K562 (cell line): ENCODE measurements around the gene CNNM3. TPM values are rescaled to one million over a fixed set of nuclear protein-coding genes. Genes with fewer than 3 reads are reported as not detected.

Experiments used
- CTCF ChIP-seq, 3 experiments: IDR thresholded peaks in 2 of 3; conservative IDR thresholded peaks in 1 of 3; 2 replicates each; pipeline ENCODE4 v1.5.1; 2011 to 2012; ENCODE audit warnings: low read length in 3 of 3, mild to moderate bottlenecking in 3 of 3, control low read depth in 2 of 3, improper control_type of control experiment in 1 of 3, inconsistent platforms in 1 of 3, low read depth in 1 of 3, mixed read lengths in 1 of 3, moderate library complexity in 1 of 3; ENCODE audit not compliant: insufficient read depth in 2 of 3
- DEAF1 ChIP-seq: fragments of 450-650 bp; formaldehyde crosslinking; IDR thresholded peaks from 2 replicates; pipeline ENCODE4 v1.4.0; 2020; ENCODE audit warnings: mild to moderate bottlenecking, moderate library complexity
- E2F8 ChIP-seq: fragments of 450-650 bp; IDR thresholded peaks from 2 replicates; pipeline ENCODE4 v1.7.1; 2018; ENCODE audit warnings: mild to moderate bottlenecking, low read depth; ENCODE audit not compliant: partially characterized antibody
- ELF4 ChIP-seq: fragments of 450-650 bp; formaldehyde crosslinking; IDR thresholded peaks from 2 replicates; pipeline ENCODE4 v1.4.0; 2022; ENCODE audit warnings: missing genetic modification characterization
- HSF4 ChIP-seq: fragments of 250-450 bp; sonication (Bioruptor Pico); IDR thresholded peaks from 2 replicates; pipeline ENCODE4 v2.1.2; 2022; ENCODE audit warnings: mild to moderate bottlenecking, moderate library complexity, borderline replicate concordance
- L3MBTL2 ChIP-seq: fragments of 450-650 bp; IDR thresholded peaks from 2 replicates; pipeline ENCODE4 v1.6.1; 2016; ENCODE audit warnings: mild to moderate bottlenecking, moderate library complexity
- NBN ChIP-seq: fragments of 450-650 bp; IDR thresholded peaks from 2 replicates; pipeline ENCODE4 v1.6.1; 2016; ENCODE audit warnings: low read depth, mild to moderate bottlenecking
- NEUROD1 ChIP-seq: fragments of 150-350 bp; IDR thresholded peaks from 2 replicates; pipeline ENCODE4 v1.6.1; 2014; ENCODE audit warnings: borderline replicate concordance, low read length, low read depth; ENCODE audit not compliant: partially characterized antibody
- RAD21 ChIP-seq, 2 experiments: fragments of 250-450 bp in 1 of 2; fragments of 450-650 bp in 1 of 2; sonication (Bioruptor Pico) in 1 of 2; formaldehyde crosslinking in 1 of 2; IDR thresholded peaks in 1 of 2; conservative IDR thresholded peaks in 1 of 2; 2 replicates each; pipeline versions ENCODE4 v1.4.0 to v1.8.0; 2020 to 2022; ENCODE audit warnings: mild to moderate bottlenecking in 2 of 2, moderate library complexity in 1 of 2
- RBM34 ChIP-seq: fragments of 200-400 bp; formaldehyde crosslinking; IDR thresholded peaks from 2 replicates; pipeline ENCODE4 v1.6.1; 2018; ENCODE audit warnings: low read length, borderline replicate concordance; ENCODE audit not compliant: insufficient read depth
- RBM39 ChIP-seq: fragments of 200-400 bp; formaldehyde crosslinking; optimal IDR thresholded peaks from 2 replicates; pipeline ENCODE3; 2018; ENCODE audit warnings: low read depth, low read length
- SIN3A ChIP-seq, 2 experiments: fragments of 150-350 bp in 1 of 2; IDR thresholded peaks; 2 replicates each; pipeline ENCODE4 v1.6.1; 2011 to 2016; ENCODE audit warnings: borderline replicate concordance in 2 of 2, low read depth in 2 of 2, low read length in 2 of 2, mild to moderate bottlenecking in 2 of 2, moderate library complexity in 2 of 2; ENCODE audit not compliant: control insufficient read depth in 1 of 2
- SOX6 ChIP-seq: fragments of 450-650 bp; IDR thresholded peaks from 2 replicates; pipeline ENCODE4 v1.6.1; 2014; ENCODE audit warnings: mild to moderate bottlenecking
- STAT5A ChIP-seq: IDR thresholded peaks from 2 replicates; pipeline ENCODE4 v1.6.1; 2012; ENCODE audit warnings: low read length, inconsistent platforms, borderline replicate concordance
- ZNF277 ChIP-seq: fragments of 250-450 bp; sonication (Bioruptor Pico); IDR thresholded peaks from 2 replicates; pipeline ENCODE4 v1.8.0; 2022; ENCODE audit warnings: inconsistent platforms, mild to moderate bottlenecking, moderate library complexity, borderline replicate concordance
- ZNF699 ChIP-seq: fragments of 250-450 bp; sonication (Bioruptor Pico); IDR thresholded peaks from 2 replicates; pipeline ENCODE4 v1.8.0; 2021; ENCODE audit warnings: mild to moderate bottlenecking, moderate library complexity; ENCODE audit not compliant: insufficient replicate concordance
- ZNF75A ChIP-seq: fragments of 450-650 bp; formaldehyde crosslinking; IDR thresholded peaks from 2 replicates; pipeline ENCODE4 v1.4.0; 2020; ENCODE audit warnings: mild to moderate bottlenecking
- ZNF766 ChIP-seq: fragments of 200-800 bp; sonication (Bioruptor generic); conservative IDR thresholded peaks from 2 replicates; pipeline ENCODE4 v1.6.1; 2016; ENCODE audit warnings: missing genetic modification characterization, missing compliant biosample characterization
- polyA plus RNA-seq, 8 experiments: library from polyadenylated mRNA; depleted of rRNA in 4 of 8; stranded (reverse) in 5 of 8; unstranded in 3 of 8; fragments of >200 nt; fragmentation: Nextera tagmentation in 2 of 8; fragmentation: Illumina TruSeq in 1 of 8; extraction: Ambion mirVana in 2 of 8; extraction: Trizol in 1 of 8; gene quantifications; 2 replicates each; pipeline versions ENCODE4 v1.2.1 to v1.2.3, GENCODE V29; 2011 to 2014; ENCODE audit warnings: inconsistent platforms in 1 of 8, missing spikeins in 1 of 8
- total RNA-seq, 7 experiments: library from RNA; depleted of rRNA in 6 of 7; stranded (reverse); fragments of >200 nt in 6 of 7; fragmentation: Illumina TruSeq in 2 of 7; extraction: Trizol in 2 of 7; gene quantifications; 2 replicates each; pipeline versions ENCODE4 v1.2.1 to v1.2.3, GENCODE V29; 2011 to 2021; ENCODE audit warnings: low replicate concordance in 1 of 7

Gene CNNM3
- total and polyA plus RNA-seq, 9 of the 15 experiments (the other 6 are each of a cell fraction or from before 2014, with no cell fraction given), result 1.4 to 16.9 (median 6.5) TPM

- TF ChIP-seq CTCF (IDR thresholded peaks at IDR 0.05 in 2 of 3, conservative IDR thresholded peaks at IDR 0.05 in 1 of 3; ENCODE audit: insufficient read depth in 2 of 3, low read depth in 1 of 3, low read length in 3 of 3) (no peak), DEAF1 (CRISPR knock-in tag) (no peak), ZNF766 (CRISPR knock-in tag) (no peak), RBM39 (no peak), ZNF75A (CRISPR knock-in tag) (no peak), SOX6 (peak; percentile 75), RBM34 (no peak), HSF4 (no peak), RAD21 (CRISPR knock-in tag; conservative IDR thresholded peaks at IDR 0.05 in 1 of 2, IDR thresholded peaks at IDR 0.05 in 1 of 2) (no peak), E2F8 (no peak), NBN (no peak), ZNF277 (CRISPR knock-in tag) (no peak), SIN3A (IDR thresholded peaks at IDR 0.05; ENCODE audit: borderline replicate concordance in 2 of 2, control insufficient read depth in 1 of 2, low read depth in 2 of 2, low read length in 2 of 2) (no peak), L3MBTL2 (peak; percentile 43; the same call in 1 of the 2 replicates), NEUROD1 (no peak), STAT5A (peak; percentile 54; the same call in 1 of the 2 replicates), ZNF699 (CRISPR knock-in tag) (no peak), ELF4 (CRISPR knock-in tag) (no peak)
Measured at GRCh38 chr2:96809951-96810782, 5.9 kb upstream of the CNNM3 start (continued).
